ENCODE results near the gene SUN2. TPM values are rescaled to one million over a fixed set of nuclear protein-coding genes. Genes with fewer than 3 reads are reported as not detected.

Gene SUN2
- total RNA-seq, 3 donors from 2014 or later (not counting 1 experiment from before 2014, with no cell fraction given), result 882 to 1,056 (median 886) TPM

- Histone ChIP-seq H3K27ac (ENCODE audit: low read length) (no peak overlapping the region), H3K4me3 (ENCODE audit: low read length) (no peak overlapping the region), H3K9me3 (ENCODE audit: control insufficient read depth, insufficient read depth, low read length) (no peaks in the 10 kb centered on the region), H3K27me3 (ENCODE audit: control insufficient read depth, insufficient read depth, low read length) (no peaks in the 10 kb centered on the region), H3K36me3 (ENCODE audit: control insufficient read depth, insufficient read depth, low read length) (peaks cover 2% of the 10 kb centered on the region), H3K4me1 (ENCODE audit: control insufficient read depth, insufficient read depth, low read length) (peaks cover 12% of the 10 kb centered on the region)
- Mint-ChIP-seq H3K27me3 (ENCODE audit: low read depth in 2 of 2) (peaks cover 16 to 21% of the 10 kb centered on the region in 2 donors), H3K9me3 (no peaks in the 10 kb centered on the region), H3K27ac (peak overlapping the region; percentile 87 to 93), H3K4me1 (peaks cover 8 to 15% of the 10 kb centered on the region in 2 donors), H3K36me3 (no peaks in the 10 kb centered on the region), H3K4me3 (peak overlapping the region; percentile 94)
- no peak for TF ChIP-seq CTCF (IDR thresholded peaks at IDR 0.05)
- DNase-seq, result no peak
- intact Hi-C loops (cut with micrococcal nuclease), result loop anchor here (5.0 kb wide), 1 partner anchor 36 kb away; the partner anchor contains the start of gene SUN2
- ATAC-seq, result peak in 1 of 3 donors; percentile 42
- 77% methylated on average over 4 of the region's 4 CpGs for WGBS (ENCODE audit: insufficient coverage)
These were observed 37.0 kb upstream of the SUN2 start for GRCh38 chr22:38792833-38793232.

- Mint-ChIP-seq H3K27me3 (ENCODE audit: low read depth in 2 of 2) (no peaks in the 10 kb centered on the region), H3K4me1 (peaks cover 8 to 15% of the 10 kb centered on the region in 2 donors), H3K36me3 (no peaks in the 10 kb centered on the region), H3K4me3 (no peak overlapping the region), H3K9me3 (no peaks in the 10 kb centered on the region), H3K27ac (no peak overlapping the region)
- Histone ChIP-seq H3K4me1 (ENCODE audit: control insufficient read depth, insufficient read depth, low read length) (peaks cover 12% of the 10 kb centered on the region), H3K36me3 (ENCODE audit: control insufficient read depth, insufficient read depth, low read length) (peaks cover 2% of the 10 kb centered on the region), H3K9me3 (ENCODE audit: control insufficient read depth, insufficient read depth, low read length) (no peaks in the 10 kb centered on the region), H3K27ac (ENCODE audit: low read length) (no peak overlapping the region), H3K4me3 (ENCODE audit: low read length) (no peak overlapping the region), H3K27me3 (ENCODE audit: control insufficient read depth, insufficient read depth, low read length) (no peaks in the 10 kb centered on the region)
- DNase-seq, result no peak
- intact Hi-C loops (cut with micrococcal nuclease), result loop anchor here (5.0 kb wide), 1 partner anchor 32 kb away; the partner anchor contains the start of gene SUN2
- TF ChIP-seq CTCF (IDR thresholded peaks at IDR 0.05), result no peak
- ATAC-seq, result no peak
- WGBS (ENCODE audit: insufficient coverage), result 92% methylated on average over 4 of the region's 4 CpGs
These were observed 33.8 kb upstream of the SUN2 start for GRCh38 chr22:38789606-38790005.

GRCh38 chr22:38788846-38789245, 33.0 kb upstream of the SUN2 start:
- no peak overlapping the region for H3K27ac Mint-ChIP-seq
- WGBS (ENCODE audit: insufficient coverage), result 99% methylated on average over 5 of the region's 6 CpGs

More at GRCh38 chr22:38788846-38789245, 33.0 kb upstream of the SUN2 start:
- no peaks in the 10 kb centered on the region for H3K27me3 ChIP-seq (ENCODE audit: control insufficient read depth, insufficient read depth, low read length)
- no peak overlapping the region for H3K27ac ChIP-seq (ENCODE audit: low read length)
- TF ChIP-seq CTCF (IDR thresholded peaks at IDR 0.05), result no peak
- H3K36me3 ChIP-seq (ENCODE audit: control insufficient read depth, insufficient read depth, low read length), result peaks cover 2% of the 10 kb centered on the region
- Mint-ChIP-seq H3K4me1 (peaks cover 8 to 11% of the 10 kb centered on the region in 2 donors), H3K4me3 (no peak overlapping the region), H3K9me3 (no peaks in the 10 kb centered on the region), H3K36me3 (no peaks in the 10 kb centered on the region), H3K27me3 (ENCODE audit: low read depth in 2 of 2) (no peaks in the 10 kb centered on the region)
- no peak for DNase-seq
- H3K4me3 ChIP-seq (ENCODE audit: low read length), result no peak overlapping the region
- intact Hi-C loops (cut with micrococcal nuclease), result no loop called here
- H3K4me1 ChIP-seq (ENCODE audit: control insufficient read depth, insufficient read depth, low read length), result peaks cover 9% of the 10 kb centered on the region
- no peak for ATAC-seq
- H3K9me3 ChIP-seq (ENCODE audit: control insufficient read depth, insufficient read depth, low read length), result no peaks in the 10 kb centered on the region

All from natural killer cell (primary cell).